Sciatic nerve (tissue), 2 donors: ENCODE results near the gene NAPA. TPM values are rescaled to one million over a fixed set of nuclear protein-coding genes. Genes with fewer than 3 reads are reported as not detected.

Experiments used
- ATAC-seq: fragments of 200-7000 bp; cut with Tn5 transposase; one replicate; pipeline ENCODE4 v1.9.1; 2020; ENCODE audit warnings: mild to moderate bottlenecking, moderate library complexity
- DNase-seq: peaks from one replicate; pipeline ENCODE4 v3.0.0-alpha.2; 2020; ENCODE audit warnings: low spot score
- intact Hi-C: fragments of 100-400 bp; cut with DNase I; formaldehyde crosslinking; loops from one replicate; pipeline ENCODE4 v1.14.2; 2022
- total RNA-seq: library from RNA; stranded (reverse); fragmentation: NEBNext Ultra II Directional; extraction: Animal tissue kit (Norgen Biotek cat#: 25700); gene quantifications from one replicate; pipeline ENCODE4 v1.2.1, GENCODE V29; 2021
- donor health status: DM: no; HTN: no; CAD: no.
- donor health status: DM: no; HTN: no; CAD: no.

NAPA gene
- total RNA-seq, 1 donor from 2014 or later, result 91.7 TPM

- ATAC-seq (no peak), DNase-seq (no peak)
- intact Hi-C loops, result loop anchor here (10.0 kb wide), 1 partner anchor 166 kb away; no protein-coding TSS in a partner anchor
Measured at GRCh38 chr19:47529018-47529742, 14.3 kb upstream of the NAPA start.

GRCh38 chr19:47526798-47527197, 11.9 kb upstream of the NAPA start:
- ATAC-seq (no peak), DNase-seq (no peak)
- intact Hi-C loops, result loop anchor here (10.0 kb wide), 1 partner anchor 168 kb away; no protein-coding TSS in a partner anchor

GRCh38 chr19:47523473-47523872, 8.6 kb upstream of the NAPA start:
- no peak for ATAC-seq
- intact Hi-C loops, result loop anchor here (10.0 kb wide), 1 partner anchor 171 kb away; no protein-coding TSS in a partner anchor
- no peak for DNase-seq

GRCh38 chr19:47521473-47522180, 6.8 kb upstream of the NAPA start:
- DNase-seq (no peak), ATAC-seq (peak; percentile 20)
- intact Hi-C loops, result loop anchor here (10.0 kb wide), 1 partner anchor 173 kb away; no protein-coding TSS in a partner anchor

- ATAC-seq (no peak), DNase-seq (no peak)
- intact Hi-C loops, result loop anchor here (10.0 kb wide), 1 partner anchor 174 kb away; no protein-coding TSS in a partner anchor
Measured at GRCh38 chr19:47520839-47521238, 6.0 kb upstream of the NAPA start.

- ATAC-seq (no peak), DNase-seq (no peak)
- intact Hi-C loops, result loop anchor here (10.0 kb wide), 1 partner anchor 174 kb away; no protein-coding TSS in a partner anchor
Measured at GRCh38 chr19:47520343-47520806, 5.5 kb upstream of the NAPA start.

- intact Hi-C loops, result no loop called here
- no peak for DNase-seq
- no peak for ATAC-seq
Measured at GRCh38 chr19:47518854-47519253, 4.0 kb upstream of the NAPA start.

- intact Hi-C loops, result no loop called here
Measured at GRCh38 chr19:47518139-47518538, 3.3 kb upstream of the NAPA start.

GRCh38 chr19:47514151-47514868, 553 bp downstream of the NAPA start:
- no peak for DNase-seq
- ATAC-seq, result no peak

More at GRCh38 chr19:47518139-47518538, 3.3 kb upstream of the NAPA start:
- DNase-seq, result no peak
- no peak for ATAC-seq

GRCh38 chr19:47512948-47513319, 1.9 kb downstream of the NAPA start:
- ATAC-seq (no peak), DNase-seq (no peak)
- intact Hi-C loops, result no loop called here

More at GRCh38 chr19:47514151-47514868, 553 bp downstream of the NAPA start:
- intact Hi-C loops, result no loop called here

- ATAC-seq (no peak), DNase-seq (no peak)
- intact Hi-C loops, result no loop called here
Measured at GRCh38 chr19:47512183-47512947, 2.5 kb downstream of the NAPA start.

GRCh38 chr19:47511681-47512080, 3.2 kb downstream of the NAPA start:
- ATAC-seq (no peak), DNase-seq (no peak)
- intact Hi-C loops, result no loop called here

- ATAC-seq, result peak; percentile 18
- DNase-seq, result no peak
- intact Hi-C loops, result no loop called here
Measured at GRCh38 chr19:47511128-47511517, 3.7 kb downstream of the NAPA start.

- intact Hi-C loops, result no loop called here
- no peak for ATAC-seq
- no peak for DNase-seq
Measured at GRCh38 chr19:47510516-47511127, 4.2 kb downstream of the NAPA start.

- no peak for ATAC-seq
- intact Hi-C loops, result no loop called here
- no peak for DNase-seq
Measured at GRCh38 chr19:47509973-47510372, 4.9 kb downstream of the NAPA start.

GRCh38 chr19:47509170-47509847, 5.6 kb downstream of the NAPA start:
- intact Hi-C loops, result no loop called here
- DNase-seq, result no peak
- no peak for ATAC-seq

GRCh38 chr19:47508721-47509120, 6.1 kb downstream of the NAPA start:
- intact Hi-C loops, result no loop called here
- no peak for ATAC-seq
- no peak for DNase-seq
